Endothelial cell of umbilical vein (primary cell): ENCODE measurements around the gene DCDC1. TPM values are rescaled to one million over a fixed set of nuclear protein-coding genes. Genes with fewer than 3 reads are reported as not detected.

Experiments used
- BruUV-seq: library from RNA; stranded (reverse); fragments of 400-500 nt; replicated peaks from 2 replicates; lab custom pipeline; 2021; lab: Mats Ljungman, UMichigan
- CTCF ChIA-PET: fragments of 300-600, 350-600 bp; sonication (Branson Sonifier 250); formaldehyde crosslinking; loops from one replicate; lab custom pipeline; 2021; ENCODE audit warnings: antibody characterized with exemption, inconsistent platforms; lab: Charles Lee
- POLR2A ChIA-PET: fragments of 300-600, 350-600 bp; sonication (Branson Sonifier 250); formaldehyde crosslinking; loops from one replicate; lab custom pipeline; 2021; ENCODE audit warnings: antibody characterized with exemption, inconsistent platforms; lab: Charles Lee
- DNase-seq: peaks from one replicate; pipeline ENCODE4 v3.0.0-alpha.2; 2011; ENCODE audit warnings: low read depth, low spot score
- FAIRE-seq: peaks from 2 replicates; lab custom pipeline; 2011; peaks lifted over from hg19 to GRCh38; lab: Jason Lieb, UNC
- H2AFZ ChIP-seq: 2 replicates; pipeline ENCODE4 v1.6.0; 2012; ENCODE audit warnings: low read depth, low read length, control low read depth, inconsistent platforms
- H3K27ac ChIP-seq: 2 replicates; pipeline ENCODE4 v1.5.1; 2011; ENCODE audit warnings: low read depth, mild to moderate bottlenecking, control low read depth, low read length, moderate library complexity; ENCODE audit not compliant: insufficient read depth
- H3K27me3 ChIP-seq, 2 experiments: 2 replicates each; pipeline versions ENCODE4 v1.6.0 to v1.6.1; 2011; ENCODE audit warnings: low read length in 2 of 2, mixed read lengths in 1 of 2; ENCODE audit not compliant: control insufficient read depth in 2 of 2, insufficient read depth in 2 of 2
- H3K36me3 ChIP-seq, 2 experiments: 2 replicates in 1 of 2; 3 replicates in 1 of 2; pipeline ENCODE4 v1.5.1; 2011; ENCODE audit warnings: low read length in 2 of 2, mild to moderate bottlenecking in 1 of 2, moderate library complexity in 1 of 2; ENCODE audit not compliant: control insufficient read depth in 2 of 2, insufficient read depth in 2 of 2; ENCODE audit errors: extremely low read depth in 1 of 2
- H3K4me1 ChIP-seq: 3 replicates; pipeline ENCODE4 v1.5.1; 2011; ENCODE audit warnings: mild to moderate bottlenecking, low read length; ENCODE audit not compliant: control insufficient read depth, insufficient read depth; ENCODE audit errors: extremely low read depth
- H3K4me2 ChIP-seq: 2 replicates; pipeline ENCODE4 v1.6.1; 2011; ENCODE audit warnings: low read length, control low read depth, mixed read lengths; ENCODE audit not compliant: insufficient read depth
- H3K4me3 ChIP-seq, 3 experiments: fragments of 200-600 bp in 1 of 3; sonication (generic), shearing (Covaris generic) in 1 of 3; replicated peaks in 1 of 3; 2 replicates each; pipeline ENCODE4 v1.5.1; 2011 to 2016; ENCODE audit warnings: control low read depth in 3 of 3, low read length in 3 of 3, mild to moderate bottlenecking in 2 of 3, inconsistent platforms in 1 of 3, low read depth in 1 of 3, moderate library complexity in 1 of 3; ENCODE audit not compliant: insufficient read depth in 1 of 3
- H3K79me2 ChIP-seq: 2 replicates; pipeline ENCODE4 v1.6.0; 2012; ENCODE audit warnings: low read length, inconsistent platforms; ENCODE audit not compliant: control insufficient read depth, insufficient read depth
- H3K9ac ChIP-seq: replicated peaks from 2 replicates; pipeline ENCODE3; 2011; ENCODE audit warnings: low read length, control low read depth; ENCODE audit not compliant: insufficient read depth; ENCODE audit errors: extremely low read depth
- H3K9me1 ChIP-seq: replicated peaks from 3 replicates; pipeline ENCODE4 v1.6.0; 2011; ENCODE audit warnings: mild to moderate bottlenecking, low read length; ENCODE audit not compliant: control insufficient read depth, insufficient read depth; ENCODE audit errors: extremely low read depth
- H3K9me3 ChIP-seq: replicated peaks from 2 replicates; pipeline ENCODE4 v1.5.1; 2012; ENCODE audit warnings: low read length, inconsistent platforms; ENCODE audit not compliant: control insufficient read depth, insufficient read depth
- H4K20me1 ChIP-seq: replicated peaks from 2 replicates; pipeline ENCODE3; 2011; ENCODE audit warnings: mild to moderate bottlenecking, low read length; ENCODE audit not compliant: control insufficient read depth, insufficient read depth; ENCODE audit errors: extremely low read depth
- CTCF ChIP-seq, 2 donors: IDR thresholded peaks; 1 replicate in 1 of 2; 2 replicates in 1 of 2; pipeline ENCODE4 v1.5.1; 2011; ENCODE audit warnings: low read length in 2 of 2, mild to moderate bottlenecking in 2 of 2, moderate library complexity in 2 of 2, control low read depth in 1 of 2, inconsistent platforms in 1 of 2, low read depth in 1 of 2; ENCODE audit not compliant: insufficient read depth in 1 of 2; ENCODE audit errors: extremely low read depth in 1 of 2
- EZH2 ChIP-seq: IDR thresholded peaks from 2 replicates; pipeline ENCODE4 v1.6.1; 2012; ENCODE audit warnings: borderline replicate concordance, low read depth, mild to moderate bottlenecking, moderate library complexity, low read length, inconsistent platforms; ENCODE audit not compliant: severe bottlenecking
- FOS ChIP-seq: IDR thresholded peaks from 2 replicates; pipeline ENCODE4 v1.6.1; 2011; ENCODE audit warnings: mild to moderate bottlenecking, low read length, moderate library complexity, borderline replicate concordance; ENCODE audit not compliant: insufficient read depth
- GATA2 ChIP-seq: IDR thresholded peaks from 2 replicates; pipeline ENCODE4 v1.7.0; 2011; ENCODE audit warnings: low read depth, mild to moderate bottlenecking, moderate library complexity, mixed read lengths, low read length; ENCODE audit not compliant: insufficient read length, insufficient read depth
- JUN ChIP-seq: IDR thresholded peaks from 2 replicates; pipeline ENCODE4 v1.6.1; 2011; ENCODE audit warnings: borderline replicate concordance, low read depth; ENCODE audit not compliant: insufficient read length, insufficient read depth
- MAX ChIP-seq: IDR thresholded peaks from 2 replicates; pipeline ENCODE4 v1.6.1; 2011; ENCODE audit not compliant: insufficient read depth, insufficient read length
- MYC ChIP-seq: IDR thresholded peaks from one replicate; pipeline ENCODE4 v1.6.1; 2011; ENCODE audit warnings: mild to moderate bottlenecking, low read depth, low read length
- POLR2A ChIP-seq: IDR thresholded peaks from 2 replicates; pipeline ENCODE4 v1.6.1; 2012; ENCODE audit warnings: low read depth, mild to moderate bottlenecking, control low read depth, low read length
- POLR2AphosphoS5 ChIP-seq: IDR thresholded peaks from 2 replicates; pipeline ENCODE4 v1.6.1; 2012; ENCODE audit warnings: low read depth, mild to moderate bottlenecking, control low read depth, low read length, moderate library complexity; ENCODE audit not compliant: insufficient read depth
- dilution Hi-C: fragments of 300-500 bp; cut with MboI; formaldehyde crosslinking; loops from one replicate; pipeline ENCODE4 v1.15.0; 2019; ENCODE audit warnings: low sequenced_read_pairs; ENCODE audit not compliant: extremely low pct_ligation_motif_present
- intact Hi-C: fragments of 100-400 bp; cut with micrococcal nuclease; formaldehyde crosslinking; loops from one replicate; pipeline ENCODE4 v1.10.0; 2022
- polyA plus RNA-seq, 4 experiments: library from polyadenylated mRNA; depleted of rRNA in 3 of 4; stranded (reverse) in 3 of 4; unstranded in 1 of 4; fragments of >200 nt; gene quantifications; 2 replicates each; pipeline versions ENCODE4 v1.2.1 to v1.2.3, GENCODE V29; 2011 to 2012; ENCODE audit warnings: missing spikeins in 1 of 4
- total RNA-seq: library from RNA; stranded (reverse); gene quantifications from 2 replicates; pipeline ENCODE4 v1.2.3, GENCODE V29; 2021

Gene DCDC1
- total and polyA plus RNA-seq, 2 donors (not counting 3 experiments of a cell fraction or from before 2014, with no cell fraction given) = 0.04 TPM; not detected in 1

- dilution Hi-C loops (no loop called here), intact Hi-C loops (no loop called here)
- Histone ChIP-seq H3K27me3 (no peaks in the 10 kb centered on the region), H3K4me1 (no peaks in the 10 kb centered on the region), H3K4me2 (no peak overlapping the region), H3K27ac (no peak overlapping the region), H3K79me2 (no peaks in the 10 kb centered on the region), H3K9me1 (no peaks in the 10 kb centered on the region), H3K4me3 (no peak overlapping the region), H3K9me3 (no peaks in the 10 kb centered on the region), H3K9ac (no peak overlapping the region), H4K20me1 (no peaks in the 10 kb centered on the region), H2AFZ (no peak overlapping the region), H3K36me3 (no peaks in the 10 kb centered on the region)
- FAIRE-seq = no peak
- DNase-seq = no peak
- CTCF ChIA-PET = no interaction called here
- TF ChIP-seq POLR2AphosphoS5 = no peak
- TF ChIP-seq GATA2 = no peak
- TF ChIP-seq MYC = no peak
- no peak for TF ChIP-seq POLR2A
- TF ChIP-seq JUN = no peak
- TF ChIP-seq CTCF (IDR thresholded peaks at IDR 0.05; ENCODE audit: extremely low read depth in 1 of 2, insufficient read depth in 1 of 2, low read depth in 1 of 2, low read length in 2 of 2) = no peak
- TF ChIP-seq MAX = no peak
- no peak for TF ChIP-seq FOS
- TF ChIP-seq EZH2 = no peak
- POLR2A ChIA-PET = no interaction called here
- BruUV-seq = no TSS peak
Observed at GRCh38 chr11:31327417-31327816, 42.1 kb downstream of the DCDC1 start.
